Central memory CD8-positive, alpha-beta T cell (primary cell): ENCODE results near the gene ACSL1.
"Not testable (repeated sequence)": the region's sequence is repeated elsewhere in the genome, so short reads cannot be mapped to it uniquely, and the experiment has no call there.

Experiments
- ATAC-seq: fragments of 150-1000 bp; cut with Tn5 transposase; replicated peaks from 2 replicates; pipeline ENCODE4 v1.10.0; 2022; ENCODE audit warnings: mild to moderate bottlenecking, moderate FRiP score, moderate number of reproducible peaks; ENCODE audit not compliant: poor library complexity, severe bottlenecking; ENCODE audit errors: extremely low read depth
- DNase-seq, 2 donors: peaks; one replicate each; pipeline ENCODE4 v3.0.0; 2021; ENCODE audit warnings: low spot score in 2 of 2
- H3K27ac Mint-ChIP-seq: one replicate; pipeline ENCODE4 v1.8.0; 2022; ENCODE audit warnings: low read depth, mild to moderate bottlenecking, moderate library complexity, mixed read lengths
- H3K27me3 Mint-ChIP-seq: one replicate; pipeline ENCODE4 v1.8.0; 2022; ENCODE audit warnings: mixed read lengths
- H3K36me3 Mint-ChIP-seq: one replicate; pipeline ENCODE4 v1.8.0; 2022; ENCODE audit warnings: mild to moderate bottlenecking, moderate library complexity, mixed read lengths; ENCODE audit not compliant: insufficient read depth
- H3K4me1 Mint-ChIP-seq: one replicate; pipeline ENCODE4 v1.8.0; 2022; ENCODE audit warnings: mixed read lengths
- H3K4me3 Mint-ChIP-seq: one replicate; pipeline ENCODE4 v1.8.0; 2022; ENCODE audit warnings: mild to moderate bottlenecking, moderate library complexity, mixed read lengths
- H3K9me3 Mint-ChIP-seq: one replicate; pipeline ENCODE4 v1.8.0; 2022; ENCODE audit warnings: mixed read lengths

ACSL1 gene

GRCh38 chr4:184792334-184792733 lies 33.4 kb downstream of the ACSL1 start:
- no peak overlapping the region for H3K27ac Mint-ChIP-seq
- no peaks in the 10 kb centered on the region for H3K27me3 Mint-ChIP-seq
- peaks cover 25% of the 10 kb centered on the region for H3K4me1 Mint-ChIP-seq
- ATAC-seq = no peak
- H3K4me3 Mint-ChIP-seq = no peak overlapping the region
- no peak for DNase-seq
- H3K36me3 Mint-ChIP-seq = peaks cover 14% of the 10 kb centered on the region
- H3K9me3 Mint-ChIP-seq = no peaks in the 10 kb centered on the region

- H3K36me3 Mint-ChIP-seq = peaks cover 14% of the 10 kb centered on the region
- no peak for ATAC-seq
- peaks cover 13% of the 10 kb centered on the region for H3K4me1 Mint-ChIP-seq
- no peaks in the 10 kb centered on the region for H3K27me3 Mint-ChIP-seq
- no peaks in the 10 kb centered on the region for H3K9me3 Mint-ChIP-seq
- no peak for DNase-seq
- no peak overlapping the region for H3K4me3 Mint-ChIP-seq
- no peak overlapping the region for H3K27ac Mint-ChIP-seq
Observed at GRCh38 chr4:184790826-184791225, 34.9 kb downstream of the ACSL1 start.

GRCh38 chr4:184787766-184788503 lies 37.8 kb downstream of the ACSL1 start:
- DNase-seq (no peak), ATAC-seq (no peak)
- Mint-ChIP-seq H3K27me3 (no peaks in the 10 kb centered on the region), H3K9me3 (no peaks in the 10 kb centered on the region), H3K36me3 (peaks cover 14% of the 10 kb centered on the region), H3K27ac (peak overlapping the region; percentile 25), H3K4me1 (peaks cover 6% of the 10 kb centered on the region), H3K4me3 (no peak overlapping the region)

- DNase-seq (no peak), ATAC-seq (no peak)
- Mint-ChIP-seq H3K4me1 (no peaks in the 10 kb centered on the region), H3K36me3 (peaks cover 14% of the 10 kb centered on the region), H3K27me3 (no peaks in the 10 kb centered on the region), H3K9me3 (no peaks in the 10 kb centered on the region), H3K27ac (no peak overlapping the region), H3K4me3 (no peak overlapping the region)
Observed at GRCh38 chr4:184785813-184786212, 40.0 kb downstream of the ACSL1 start.

GRCh38 chr4:184784628-184785257 lies 41.0 kb downstream of the ACSL1 start:
- peaks cover 12% of the 10 kb centered on the region for H3K36me3 Mint-ChIP-seq
- no peak for DNase-seq
- ATAC-seq = no peak
- H3K4me3 Mint-ChIP-seq = no peak overlapping the region
- no peaks in the 10 kb centered on the region for H3K4me1 Mint-ChIP-seq
- H3K27me3 Mint-ChIP-seq = no peaks in the 10 kb centered on the region
- no peaks in the 10 kb centered on the region for H3K9me3 Mint-ChIP-seq
- H3K27ac Mint-ChIP-seq = no peak overlapping the region

GRCh38 chr4:184782731-184783373 lies 42.9 kb downstream of the ACSL1 start:
- ATAC-seq (no peak), DNase-seq (no peak)
- Mint-ChIP-seq H3K27ac (no peak overlapping the region), H3K9me3 (no peaks in the 10 kb centered on the region), H3K4me1 (no peaks in the 10 kb centered on the region), H3K27me3 (no peaks in the 10 kb centered on the region), H3K4me3 (no peak overlapping the region), H3K36me3 (peaks cover 12% of the 10 kb centered on the region)

GRCh38 chr4:184779160-184779559 lies 46.6 kb downstream of the ACSL1 start:
- H3K27me3 Mint-ChIP-seq, H3K27ac Mint-ChIP-seq, H3K4me1 Mint-ChIP-seq, H3K36me3 Mint-ChIP-seq, DNase-seq, H3K4me3 Mint-ChIP-seq, ATAC-seq, H3K9me3 Mint-ChIP-seq: not testable (repeated sequence)

- DNase-seq = no peak
- no peaks in the 10 kb centered on the region for H3K27me3 Mint-ChIP-seq
- H3K36me3 Mint-ChIP-seq = peaks cover 10% of the 10 kb centered on the region
- no peaks in the 10 kb centered on the region for H3K4me1 Mint-ChIP-seq
- H3K4me3 Mint-ChIP-seq = no peak overlapping the region
- no peaks in the 10 kb centered on the region for H3K9me3 Mint-ChIP-seq
- H3K27ac Mint-ChIP-seq = peak overlapping the region; percentile 14
- no peak for ATAC-seq
Observed at GRCh38 chr4:184778325-184778724, 47.4 kb downstream of the ACSL1 start.

GRCh38 chr4:184776821-184777220 lies 48.9 kb downstream of the ACSL1 start:
- H3K4me1 Mint-ChIP-seq = no peaks in the 10 kb centered on the region
- H3K4me3 Mint-ChIP-seq = no peak overlapping the region
- no peaks in the 10 kb centered on the region for H3K9me3 Mint-ChIP-seq
- DNase-seq = no peak
- no peak overlapping the region for H3K27ac Mint-ChIP-seq
- no peak for ATAC-seq
- no peaks in the 10 kb centered on the region for H3K27me3 Mint-ChIP-seq
- H3K36me3 Mint-ChIP-seq = peaks cover 4% of the 10 kb centered on the region

- H3K27ac Mint-ChIP-seq = no peak overlapping the region
- no peak for DNase-seq
- no peak overlapping the region for H3K4me3 Mint-ChIP-seq
- H3K36me3 Mint-ChIP-seq = peaks cover 3% of the 10 kb centered on the region
- H3K9me3 Mint-ChIP-seq = no peaks in the 10 kb centered on the region
- no peaks in the 10 kb centered on the region for H3K27me3 Mint-ChIP-seq
- ATAC-seq = no peak
- no peaks in the 10 kb centered on the region for H3K4me1 Mint-ChIP-seq
Observed at GRCh38 chr4:184775854-184776555, 49.8 kb downstream of the ACSL1 start.

- Mint-ChIP-seq H3K4me3 (no peak overlapping the region), H3K9me3 (no peaks in the 10 kb centered on the region), H3K27ac (no peak overlapping the region), H3K4me1 (no peaks in the 10 kb centered on the region), H3K27me3 (no peaks in the 10 kb centered on the region), H3K36me3 (peaks cover 2% of the 10 kb centered on the region)
- ATAC-seq (no peak), DNase-seq (no peak)
Observed at GRCh38 chr4:184774152-184774551, 51.6 kb downstream of the ACSL1 start.

- peaks cover 13% of the 10 kb centered on the region for H3K36me3 Mint-ChIP-seq
- no peak overlapping the region for H3K4me3 Mint-ChIP-seq
- no peaks in the 10 kb centered on the region for H3K4me1 Mint-ChIP-seq
- DNase-seq = no peak
- ATAC-seq = no peak
- H3K9me3 Mint-ChIP-seq = no peaks in the 10 kb centered on the region
- H3K27me3 Mint-ChIP-seq = no peaks in the 10 kb centered on the region
- H3K27ac Mint-ChIP-seq = no peak overlapping the region
Observed at GRCh38 chr4:184771416-184771815, 54.4 kb downstream of the ACSL1 start.
